HepG2 (cell line): ENCODE measurements around the gene VPS13C.

ENCODE experiments used
- ATF2 ChIP-seq: sonication (generic); formaldehyde crosslinking; IDR thresholded peaks from 2 replicates; pipeline ENCODE4 v1.4.0; 2020; ENCODE audit warnings: missing genetic modification reagents
- ATF3 ChIP-seq: sonication (generic); formaldehyde crosslinking; IDR thresholded peaks from 2 replicates; pipeline ENCODE4 v1.4.0; 2020; ENCODE audit warnings: missing genetic modification reagents
- CTCF ChIP-seq: sonication (generic); formaldehyde crosslinking; IDR thresholded peaks from 2 replicates; pipeline ENCODE4 v1.5.0; 2020; ENCODE audit warnings: mild to moderate bottlenecking, missing genetic modification reagents, moderate library complexity
- JUN ChIP-seq: sonication (generic); formaldehyde crosslinking; IDR thresholded peaks from 2 replicates; pipeline ENCODE4 v1.4.0; 2020; ENCODE audit warnings: mild to moderate bottlenecking, missing genetic modification reagents
- NR2C2 ChIP-seq: sonication (generic); formaldehyde crosslinking; IDR thresholded peaks from 2 replicates; pipeline ENCODE4 v1.4.0; 2020; ENCODE audit warnings: missing genetic modification reagents, mild to moderate bottlenecking, moderate library complexity, borderline replicate concordance
- RAD51 ChIP-seq: fragments of 450-650 bp; IDR thresholded peaks from 2 replicates; pipeline ENCODE4 v1.6.1; 2016; ENCODE audit warnings: borderline replicate concordance
- RNF2 ChIP-seq: fragments of 450-650 bp; conservative IDR thresholded peaks from 2 replicates; pipeline ENCODE4 v1.6.1; 2016; ENCODE audit warnings: low read depth
- SAFB2 ChIP-seq: sonication (generic); formaldehyde crosslinking; IDR thresholded peaks from 2 replicates; pipeline ENCODE4 v1.5.1; 2020; ENCODE audit warnings: missing genetic modification reagents, low read depth, mild to moderate bottlenecking, borderline replicate concordance
- SMAD1 ChIP-seq: sonication (generic); formaldehyde crosslinking; IDR thresholded peaks from 2 replicates; pipeline ENCODE4 v1.4.0; 2020; ENCODE audit warnings: missing genetic modification reagents, low read depth, mild to moderate bottlenecking, borderline replicate concordance
- SP1 ChIP-seq, 2 experiments: fragments of 450-650 bp in 1 of 2; sonication (generic) in 1 of 2; formaldehyde crosslinking in 1 of 2; IDR thresholded peaks; 2 replicates each; pipeline versions ENCODE4 v1.4.0 to v1.6.1; 2016 to 2020; ENCODE audit warnings: missing genetic modification reagents in 1 of 2
- TEF ChIP-seq: sonication (generic); formaldehyde crosslinking; IDR thresholded peaks from 2 replicates; pipeline ENCODE4 v1.5.0; 2020; ENCODE audit warnings: missing genetic modification reagents
- ZNF530 ChIP-seq: sonication (generic); formaldehyde crosslinking; IDR thresholded peaks from 2 replicates; pipeline ENCODE4 v1.5.0; 2020; ENCODE audit warnings: low read depth, mild to moderate bottlenecking, missing genetic modification reagents
- ZNF563 ChIP-seq: sonication (generic); formaldehyde crosslinking; IDR thresholded peaks from 2 replicates; pipeline ENCODE4 v1.8.0; 2022; ENCODE audit warnings: mild to moderate bottlenecking, moderate library complexity, missing genetic modification reagents
- ZNF652 ChIP-seq: IDR thresholded peaks from 2 replicates; pipeline ENCODE4 v1.6.1; 2016; ENCODE audit warnings: low read depth, borderline replicate concordance

- TF ChIP-seq CTCF (CRISPR knock-in tag), result no peak
- no peak for TF ChIP-seq JUN (CRISPR knock-in tag)
- no peak for TF ChIP-seq ZNF652 (CRISPR knock-in tag)
- TF ChIP-seq ATF2, result no peak
- no peak for TF ChIP-seq ZNF530 (CRISPR knock-in tag)
- no peak for TF ChIP-seq ATF3 (CRISPR knock-in tag)
- no peak for TF ChIP-seq SP1 (IDR thresholded peaks at IDR 0.05)
- no peak for TF ChIP-seq SP1 (CRISPR knock-in tag; IDR thresholded peaks at IDR 0.05)
- no peak for TF ChIP-seq TEF (CRISPR knock-in tag)
- no peak for TF ChIP-seq SMAD1
- TF ChIP-seq SAFB2 (CRISPR knock-in tag), result no peak
- no peak for TF ChIP-seq RNF2
- no peak for TF ChIP-seq NR2C2 (CRISPR knock-in tag)
- no peak for TF ChIP-seq ZNF563
- no peak for TF ChIP-seq RAD51
These were observed 225.2 kb downstream of the VPS13C start for GRCh38 chr15:61835029-61835428.
